H9 (cell line): ENCODE data around the gene UTS2. TPM values are rescaled to one million over a fixed set of nuclear protein-coding genes. Genes with fewer than 3 reads are reported as not detected.

Experiments
- DNase-seq: peaks from one replicate; pipeline ENCODE4 v3.0.0-alpha.2; 2017
- H2AFZ ChIP-seq: one replicate; pipeline ENCODE4 v1.6.1; 2013; ENCODE audit warnings: mild to moderate bottlenecking, low read length, control low read depth, moderate library complexity
- H2AK5ac ChIP-seq: 2 replicates; pipeline ENCODE4 v1.6.1; 2013; ENCODE audit warnings: low read length, control low read depth, mixed read lengths; ENCODE audit not compliant: insufficient read length
- H2BK120ac ChIP-seq: one replicate; pipeline ENCODE4 v1.6.1; 2013; ENCODE audit warnings: low read depth, mild to moderate bottlenecking, low read length, control low read depth, inconsistent platforms; ENCODE audit not compliant: poor library complexity, severe bottlenecking
- H2BK12ac ChIP-seq: 2 replicates; pipeline ENCODE4 v1.6.1; 2013; ENCODE audit warnings: low read length, control low read depth, mixed read lengths, low read depth; ENCODE audit not compliant: insufficient read length
- H2BK15ac ChIP-seq: 2 replicates; pipeline ENCODE4 v1.6.1; 2013; ENCODE audit warnings: low read depth, low read length, control low read depth
- H2BK20ac ChIP-seq: one replicate; pipeline ENCODE4 v1.6.1; 2013; ENCODE audit warnings: low read depth, mild to moderate bottlenecking, low read length, control low read depth, inconsistent platforms; ENCODE audit not compliant: poor library complexity, severe bottlenecking
- H2BK5ac ChIP-seq: 2 replicates; pipeline ENCODE4 v1.6.1; 2013; ENCODE audit warnings: low read length, control low read depth, mixed read lengths; ENCODE audit not compliant: insufficient read length
- H3K14ac ChIP-seq: 2 replicates; pipeline ENCODE4 v1.6.1; 2013; ENCODE audit warnings: low read length, control low read depth; ENCODE audit not compliant: insufficient read depth
- H3K18ac ChIP-seq: 2 replicates; pipeline ENCODE4 v1.6.1; 2013; ENCODE audit warnings: low read depth, mild to moderate bottlenecking, mixed read lengths, low read length, control low read depth; ENCODE audit not compliant: insufficient read length
- H3K23ac ChIP-seq: 2 replicates; pipeline ENCODE4 v1.6.1; 2013; ENCODE audit warnings: low read length, control low read depth, mixed read lengths, low read depth; ENCODE audit not compliant: insufficient read length
- H3K23me2 ChIP-seq: 2 replicates; pipeline ENCODE4 v1.6.1; 2013; ENCODE audit warnings: low read depth, mild to moderate bottlenecking, mixed read lengths, low read length, control low read depth; ENCODE audit not compliant: insufficient read length, poor library complexity, severe bottlenecking
- H3K27ac ChIP-seq: 2 replicates; pipeline ENCODE4 v1.5.1; 2013; ENCODE audit warnings: low read length, control low read depth, mixed read lengths, low read depth; ENCODE audit not compliant: insufficient read length
- H3K27me3 ChIP-seq: 2 replicates; pipeline ENCODE4 v1.6.1; 2013; ENCODE audit warnings: low read length, control low read depth, inconsistent platforms; ENCODE audit not compliant: insufficient read depth
- H3K4ac ChIP-seq: 2 replicates; pipeline ENCODE4 v1.6.1; 2013; ENCODE audit warnings: low read depth, mild to moderate bottlenecking, control low read depth, inconsistent platforms, low read length, moderate library complexity
- H3K4me1 ChIP-seq: 2 replicates; pipeline ENCODE4 v1.6.1; 2013; ENCODE audit warnings: low read length, control low read depth, inconsistent platforms; ENCODE audit not compliant: insufficient read depth
- H3K4me2 ChIP-seq: 2 replicates; pipeline ENCODE4 v1.6.1; 2013; ENCODE audit warnings: low read length, control low read depth, mixed read lengths; ENCODE audit not compliant: insufficient read length, insufficient read depth
- H3K56ac ChIP-seq: 2 replicates; pipeline ENCODE4 v1.6.1; 2013; ENCODE audit warnings: low read depth, mild to moderate bottlenecking, mixed read lengths, low read length, control low read depth; ENCODE audit not compliant: insufficient read length
- H3K79me1 ChIP-seq: 2 replicates; pipeline ENCODE4 v1.6.1; 2013; ENCODE audit warnings: low read depth, mild to moderate bottlenecking, moderate library complexity, low read length, control low read depth, inconsistent platforms; ENCODE audit not compliant: insufficient read depth, poor library complexity, severe bottlenecking
- H3K79me2 ChIP-seq: 2 replicates; pipeline ENCODE4 v1.6.1; 2013; ENCODE audit warnings: low read length, control low read depth, inconsistent platforms; ENCODE audit not compliant: insufficient read depth
- H3K9ac ChIP-seq: 2 replicates; pipeline ENCODE4 v1.6.1; 2013; ENCODE audit warnings: low read length, control low read depth, mixed read lengths; ENCODE audit not compliant: insufficient read length; ENCODE audit errors: extremely low read depth
- H3K9me3 ChIP-seq: one replicate; pipeline ENCODE4 v1.6.1; 2013; ENCODE audit warnings: low read depth, low read length, inconsistent platforms; ENCODE audit not compliant: control insufficient read depth
- H3T11ph ChIP-seq: one replicate; pipeline ENCODE4 v1.6.1; 2013; ENCODE audit warnings: mild to moderate bottlenecking, low read length, control low read depth, inconsistent platforms
- H4K20me1 ChIP-seq: one replicate; pipeline ENCODE4 v1.6.1; 2013; ENCODE audit not compliant: control insufficient read depth, insufficient read length, insufficient read depth
- H4K5ac ChIP-seq: 2 replicates; pipeline ENCODE4 v1.6.1; 2013; ENCODE audit warnings: low read depth, mild to moderate bottlenecking, mixed read lengths, low read length, control low read depth; ENCODE audit not compliant: insufficient read length
- H4K8ac ChIP-seq: replicated peaks from 2 replicates; pipeline ENCODE4 v1.6.1; 2013; ENCODE audit warnings: low read length, control low read depth, mixed read lengths, low read depth; ENCODE audit not compliant: insufficient read length
- H4K91ac ChIP-seq: 2 replicates; pipeline ENCODE4 v1.6.1; 2013; ENCODE audit warnings: low read depth, mild to moderate bottlenecking, moderate library complexity, mixed read lengths, low read length, control low read depth; ENCODE audit not compliant: insufficient read length
- H3K27ac Mint-ChIP-seq, 3 experiments: 2 replicates in 2 of 3; 3 replicates in 1 of 3; pipeline ENCODE4 v1.8.0; 2020 to 2021; ENCODE audit warnings: mixed read lengths in 3 of 3, mild to moderate bottlenecking in 1 of 3, moderate library complexity in 1 of 3
- H3K27me3 Mint-ChIP-seq: 2 replicates; pipeline ENCODE4 v1.8.0; 2021; ENCODE audit warnings: low read depth, mild to moderate bottlenecking, moderate library complexity, mixed read lengths
- H3K36me3 Mint-ChIP-seq, 3 experiments: 2 replicates in 2 of 3; 3 replicates in 1 of 3; pipeline ENCODE4 v1.8.0; 2020 to 2021; ENCODE audit warnings: low read depth in 3 of 3, mixed read lengths in 3 of 3; ENCODE audit not compliant: insufficient read depth in 1 of 3
- H3K4me1 Mint-ChIP-seq, 2 experiments: 2 replicates each; pipeline ENCODE4 v1.8.0; 2020; ENCODE audit warnings: mixed read lengths in 2 of 2
- H3K4me3 Mint-ChIP-seq, 2 experiments: 2 replicates in 1 of 2; 3 replicates in 1 of 2; pipeline ENCODE4 v1.8.0; 2020 to 2021; ENCODE audit warnings: mild to moderate bottlenecking in 2 of 2, mixed read lengths in 2 of 2, moderate library complexity in 1 of 2
- H3K9me3 Mint-ChIP-seq, 2 experiments: 2 replicates in 1 of 2; 3 replicates in 1 of 2; pipeline ENCODE4 v1.8.0; 2020; ENCODE audit warnings: mild to moderate bottlenecking in 2 of 2, mixed read lengths in 2 of 2, moderate library complexity in 1 of 2
- WGBS: extraction: QIAGEN DNeasy Blood & Tissue Kit; methylation state at CpG from one replicate; pipeline ENCODE4 v1.1.7; 2013; ENCODE audit warnings: missing lambda C conversion rate, low lambda C conversion rate, mixed read lengths; ENCODE audit not compliant: insufficient read length; ENCODE audit errors: extremely low coverage; 5-methylcytosine and 5-hydroxymethylcytosine counted together
- total RNA-seq: library from RNA; stranded (reverse); gene quantifications from 2 replicates; pipeline ENCODE4 v1.2.1, GENCODE V29; 2021
- TF ChIP-seq, protein P1 (sequence below): fragments of 200-600 bp; sonication (generic); conservative IDR thresholded peaks from 3 replicates; pipeline ENCODE4 v1.8.0; 2021; ENCODE audit warnings: antibody characterized with exemption, mild to moderate bottlenecking

The UTS2 gene
- total RNA-seq, 1 experiment from 2014 or later, result not detected

DNA sequence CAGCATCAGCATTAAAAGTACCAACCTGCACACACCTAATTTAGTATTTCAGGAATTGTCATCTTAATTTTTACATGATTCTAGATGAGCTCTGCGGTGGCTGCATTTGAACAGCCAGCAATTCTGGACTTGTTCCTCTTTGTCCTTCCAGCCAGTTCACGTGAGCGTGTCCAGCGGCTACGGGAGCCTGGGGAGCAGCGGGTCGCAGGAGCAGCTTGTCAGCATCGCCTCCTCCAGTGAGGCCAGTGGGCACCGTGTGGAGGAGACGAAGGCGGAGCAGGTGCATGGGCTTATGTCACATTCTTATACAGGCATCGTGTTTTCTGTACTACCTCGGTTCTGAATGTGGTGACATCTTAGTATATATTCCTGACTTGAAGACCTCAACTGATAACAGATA lies 43.1 kb downstream of the UTS2 start:
- WGBS, result no CpG with 5 or more reads among the region's 13 CpGs
- no peak for DNase-seq
- no peak overlapping the region for H2AFZ ChIP-seq
- H3K27me3 Mint-ChIP-seq, result no peaks in the 10 kb centered on the region; the same call in 1 of the 2 replicates
- H3K79me2 ChIP-seq, result no peaks in the 10 kb centered on the region
- H4K20me1 ChIP-seq, result no peaks in the 10 kb centered on the region
- no peak overlapping the region for H2AK5ac ChIP-seq
- no peak overlapping the region for H3K27ac ChIP-seq
- no peak overlapping the region for H4K5ac ChIP-seq
- no peak overlapping the region for H3K14ac ChIP-seq
- no peak overlapping the region for H3K23ac ChIP-seq
- H4K8ac ChIP-seq, result no peak overlapping the region
- peaks cover 11% of the 10 kb centered on the region for H3K9me3 ChIP-seq
- H3T11ph ChIP-seq, result no peak overlapping the region
- H3K4ac ChIP-seq, result no peak overlapping the region
- H3K27ac Mint-ChIP-seq, result no peak overlapping the region
- no peak overlapping the region for H2BK5ac ChIP-seq
- no peak overlapping the region for H3K4me2 ChIP-seq
- no peak overlapping the region for H3K4me3 Mint-ChIP-seq
- H3K79me1 ChIP-seq, result no peaks in the 10 kb centered on the region
- no peak overlapping the region for H2BK15ac ChIP-seq
- no peak overlapping the region for H3K56ac ChIP-seq
- H3K23me2 ChIP-seq, result no peaks in the 10 kb centered on the region
- H3K27me3 ChIP-seq, result no peaks in the 10 kb centered on the region
- H3K9me3 Mint-ChIP-seq, result peaks cover 17% of the 10 kb centered on the region in 2 experiments
- TF ChIP-seq, protein P1, sequence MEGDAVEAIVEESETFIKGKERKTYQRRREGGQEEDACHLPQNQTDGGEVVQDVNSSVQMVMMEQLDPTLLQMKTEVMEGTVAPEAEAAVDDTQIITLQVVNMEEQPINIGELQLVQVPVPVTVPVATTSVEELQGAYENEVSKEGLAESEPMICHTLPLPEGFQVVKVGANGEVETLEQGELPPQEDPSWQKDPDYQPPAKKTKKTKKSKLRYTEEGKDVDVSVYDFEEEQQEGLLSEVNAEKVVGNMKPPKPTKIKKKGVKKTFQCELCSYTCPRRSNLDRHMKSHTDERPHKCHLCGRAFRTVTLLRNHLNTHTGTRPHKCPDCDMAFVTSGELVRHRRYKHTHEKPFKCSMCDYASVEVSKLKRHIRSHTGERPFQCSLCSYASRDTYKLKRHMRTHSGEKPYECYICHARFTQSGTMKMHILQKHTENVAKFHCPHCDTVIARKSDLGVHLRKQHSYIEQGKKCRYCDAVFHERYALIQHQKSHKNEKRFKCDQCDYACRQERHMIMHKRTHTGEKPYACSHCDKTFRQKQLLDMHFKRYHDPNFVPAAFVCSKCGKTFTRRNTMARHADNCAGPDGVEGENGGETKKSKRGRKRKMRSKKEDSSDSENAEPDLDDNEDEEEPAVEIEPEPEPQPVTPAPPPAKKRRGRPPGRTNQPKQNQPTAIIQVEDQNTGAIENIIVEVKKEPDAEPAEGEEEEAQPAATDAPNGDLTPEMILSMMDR, result no peak
- H4K91ac ChIP-seq, result no peak overlapping the region
- no peak overlapping the region for H2BK12ac ChIP-seq
- H3K4me1 ChIP-seq, result no peaks in the 10 kb centered on the region
- H3K36me3 Mint-ChIP-seq, result peaks cover 29 to 40% (median 38%) of the 10 kb centered on the region in 3 experiments
- no peak overlapping the region for H2BK20ac ChIP-seq
- H3K9ac ChIP-seq, result no peak overlapping the region
- no peak overlapping the region for H2BK120ac ChIP-seq
- no peak overlapping the region for H3K18ac ChIP-seq
- no peaks in the 10 kb centered on the region for H3K4me1 Mint-ChIP-seq
